ENCODE measurements around the gene PRSS16.
A peak's percentile ranks its signal among the peaks of the same experiment; 100 is the strongest.
"Not testable (repeated sequence)": the region's sequence is repeated elsewhere in the genome, so short reads cannot be mapped to it uniquely, and the experiment has no call there.

PRSS16 gene

DNA sequence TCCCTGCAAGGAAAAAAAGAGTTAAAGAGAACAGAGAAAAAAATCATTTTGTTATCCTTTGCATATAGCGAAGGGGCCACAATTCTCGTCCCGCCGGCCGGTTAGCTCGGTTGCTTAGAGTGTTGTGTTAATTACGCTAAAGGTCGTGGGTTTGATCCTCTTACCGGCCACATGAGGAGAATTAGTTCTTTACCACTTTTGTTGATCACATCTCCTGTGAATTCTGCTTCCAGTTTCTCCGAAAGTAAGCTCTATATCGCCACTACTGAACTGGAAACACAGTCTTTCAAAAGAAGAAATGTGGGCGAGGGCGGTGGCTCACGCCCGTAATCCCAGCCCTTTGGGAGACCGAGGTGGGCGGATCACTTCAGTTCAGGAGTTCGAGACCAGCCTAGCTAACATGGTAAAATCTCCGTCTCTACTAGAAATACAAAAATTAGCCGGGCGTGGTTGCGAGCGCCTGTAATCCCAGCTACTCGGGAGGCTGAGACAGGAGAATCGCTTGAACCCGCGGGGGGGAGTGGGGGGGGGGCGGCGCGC, 13.4 kb downstream of the PRSS16 start:
- H3K27ac Mint-ChIP-seq, result no peak overlapping the region
- H3K4me1 Mint-ChIP-seq (ENCODE audit: low read depth), result no peaks in the 10 kb centered on the region
- H3K4me3 Mint-ChIP-seq, result no peak overlapping the region
- peaks cover 43% of the 10 kb centered on the region for H3K27me3 Mint-ChIP-seq (ENCODE audit: low read depth)
- peaks cover 5% of the 10 kb centered on the region for H3K9me3 Mint-ChIP-seq
- H3K36me3 Mint-ChIP-seq (ENCODE audit: low read depth), result no peaks in the 10 kb centered on the region

GRCh38 chr6:27263886-27264285, 16.4 kb downstream of the PRSS16 start:
- no peaks in the 10 kb centered on the region for H3K9me3 Mint-ChIP-seq
- peaks cover 42% of the 10 kb centered on the region for H3K27me3 Mint-ChIP-seq (ENCODE audit: low read depth)
- no peak overlapping the region for H3K4me3 Mint-ChIP-seq
- H3K36me3 Mint-ChIP-seq (ENCODE audit: low read depth), result no peaks in the 10 kb centered on the region
- H3K27ac Mint-ChIP-seq, result no peak overlapping the region
- peaks cover 3% of the 10 kb centered on the region for H3K4me1 Mint-ChIP-seq (ENCODE audit: low read depth)

DNA sequence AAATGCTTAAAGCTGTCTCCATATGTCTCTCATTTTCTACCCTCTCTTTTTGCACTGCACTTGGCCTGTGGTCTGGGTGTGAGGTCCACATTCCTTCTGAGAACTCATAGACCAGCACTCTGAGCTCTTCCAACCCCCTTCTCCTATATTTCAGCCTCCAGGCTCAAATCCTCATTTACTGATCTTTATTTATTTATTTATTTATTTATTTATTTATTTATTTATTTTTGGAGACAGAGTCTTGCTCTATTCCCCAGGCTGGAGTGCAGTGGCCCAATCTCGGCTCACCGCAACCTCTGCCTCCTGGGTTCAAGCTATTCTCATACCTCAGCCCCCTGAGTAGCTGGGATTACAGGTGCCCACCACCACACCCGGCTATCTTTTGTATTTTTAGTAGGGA, 19.5 kb downstream of the PRSS16 start:
- not testable (repeated sequence) for H3K9me3 Mint-ChIP-seq; H3K36me3 Mint-ChIP-seq (ENCODE audit: low read depth); H3K4me1 Mint-ChIP-seq (ENCODE audit: low read depth); H3K4me3 Mint-ChIP-seq; H3K27ac Mint-ChIP-seq
- H3K27me3 Mint-ChIP-seq (ENCODE audit: low read depth), result peaks cover 30% of the 10 kb centered on the region

GRCh38 chr6:27267857-27268434, 20.4 kb downstream of the PRSS16 start:
- no peaks in the 10 kb centered on the region for H3K9me3 Mint-ChIP-seq
- no peaks in the 10 kb centered on the region for H3K36me3 Mint-ChIP-seq (ENCODE audit: low read depth)
- H3K27me3 Mint-ChIP-seq (ENCODE audit: low read depth), result peaks cover 23% of the 10 kb centered on the region
- no peak overlapping the region for H3K27ac Mint-ChIP-seq
- H3K4me3 Mint-ChIP-seq, result no peak overlapping the region
- peaks cover 3% of the 10 kb centered on the region for H3K4me1 Mint-ChIP-seq (ENCODE audit: low read depth)

DNA sequence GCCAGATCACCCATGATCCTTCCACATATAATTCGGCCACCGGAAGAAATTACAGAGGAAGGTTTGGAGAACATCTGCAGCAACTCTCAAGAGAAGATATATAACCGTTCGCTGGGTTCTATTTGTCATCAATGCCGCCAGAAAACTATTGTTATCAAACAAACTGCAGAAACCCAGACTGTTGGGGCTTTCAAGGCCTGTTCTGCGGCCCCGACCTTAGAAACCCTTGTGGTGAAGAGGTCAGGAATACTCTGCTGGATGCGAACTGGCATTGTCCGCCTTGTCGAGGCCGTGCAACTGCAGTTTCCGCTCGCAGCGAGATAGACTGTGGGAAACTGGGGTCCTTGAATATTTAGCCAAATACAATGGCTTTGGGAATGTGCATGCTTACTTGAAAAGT, 21.3 kb downstream of the PRSS16 start:
- peaks cover 26% of the 10 kb centered on the region for H3K27me3 Mint-ChIP-seq (ENCODE audit: low read depth)
- H3K9me3 Mint-ChIP-seq, result no peaks in the 10 kb centered on the region
- no peak overlapping the region for H3K27ac Mint-ChIP-seq
- H3K4me1 Mint-ChIP-seq (ENCODE audit: low read depth), result peaks cover 3% of the 10 kb centered on the region
- H3K36me3 Mint-ChIP-seq (ENCODE audit: low read depth), result no peaks in the 10 kb centered on the region
- no peak overlapping the region for H3K4me3 Mint-ChIP-seq

GRCh38 chr6:27273783-27274182, 26.3 kb downstream of the PRSS16 start:
- Mint-ChIP-seq H3K9me3 (peaks cover 12% of the 10 kb centered on the region), H3K4me1 (ENCODE audit: low read depth) (no peaks in the 10 kb centered on the region), H3K36me3 (ENCODE audit: low read depth) (no peaks in the 10 kb centered on the region), H3K27me3 (ENCODE audit: low read depth) (peaks cover 45% of the 10 kb centered on the region), H3K4me3 (no peak overlapping the region), H3K27ac (no peak overlapping the region)

GRCh38 chr6:27275025-27275956, 27.8 kb downstream of the PRSS16 start:
- H3K4me1 Mint-ChIP-seq (ENCODE audit: low read depth), result peaks cover 2% of the 10 kb centered on the region
- peaks cover 15% of the 10 kb centered on the region for H3K9me3 Mint-ChIP-seq
- peaks cover 47% of the 10 kb centered on the region for H3K27me3 Mint-ChIP-seq (ENCODE audit: low read depth)
- no peak overlapping the region for H3K27ac Mint-ChIP-seq
- peaks cover 1% of the 10 kb centered on the region for H3K36me3 Mint-ChIP-seq (ENCODE audit: low read depth)
- no peak overlapping the region for H3K4me3 Mint-ChIP-seq

DNA sequence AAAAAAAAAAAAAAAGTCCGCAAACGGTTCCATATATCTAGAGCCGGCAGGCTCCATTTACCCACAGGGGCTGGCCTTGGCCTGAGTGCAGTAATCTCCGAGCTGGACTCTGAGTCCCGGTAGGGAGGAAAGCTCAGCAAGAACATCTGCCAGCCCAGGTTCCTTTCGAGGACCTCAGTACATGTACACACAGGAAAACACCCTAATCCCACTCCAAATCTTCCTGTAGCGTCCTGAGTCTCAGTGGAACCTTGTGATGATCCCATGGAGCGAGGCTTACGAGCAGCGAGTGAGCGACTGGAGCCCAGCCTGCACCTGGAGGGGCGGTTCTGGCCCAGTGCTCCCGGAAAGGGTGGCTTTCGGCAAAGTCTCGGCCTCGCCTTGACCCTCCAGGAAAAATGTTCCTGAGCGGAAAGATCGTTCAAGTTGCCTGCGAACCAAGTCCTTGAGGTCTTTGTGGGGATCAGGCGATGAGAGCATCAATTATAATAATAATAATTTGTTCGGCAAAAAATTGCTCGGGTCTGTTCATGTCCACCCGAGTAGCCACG, 32.1 kb downstream of the PRSS16 start:
- Mint-ChIP-seq H3K27ac (peak overlapping the region; percentile 69), H3K4me1 (ENCODE audit: low read depth) (peaks cover 6% of the 10 kb centered on the region), H3K36me3 (ENCODE audit: low read depth) (peaks cover 7% of the 10 kb centered on the region), H3K4me3 (no peak overlapping the region), H3K9me3 (peaks cover 41% of the 10 kb centered on the region), H3K27me3 (ENCODE audit: low read depth) (peaks cover 66% of the 10 kb centered on the region)

- peaks cover 70% of the 10 kb centered on the region for H3K27me3 Mint-ChIP-seq (ENCODE audit: low read depth)
- H3K9me3 Mint-ChIP-seq, result peaks cover 45% of the 10 kb centered on the region
- H3K4me3 Mint-ChIP-seq, result no peak overlapping the region
- H3K4me1 Mint-ChIP-seq (ENCODE audit: low read depth), result peaks cover 6% of the 10 kb centered on the region
- H3K36me3 Mint-ChIP-seq (ENCODE audit: low read depth), result peaks cover 11% of the 10 kb centered on the region
- peak overlapping the region; percentile 69 for H3K27ac Mint-ChIP-seq
Measured at GRCh38 chr6:27280064-27280539, 32.6 kb downstream of the PRSS16 start.

DNA sequence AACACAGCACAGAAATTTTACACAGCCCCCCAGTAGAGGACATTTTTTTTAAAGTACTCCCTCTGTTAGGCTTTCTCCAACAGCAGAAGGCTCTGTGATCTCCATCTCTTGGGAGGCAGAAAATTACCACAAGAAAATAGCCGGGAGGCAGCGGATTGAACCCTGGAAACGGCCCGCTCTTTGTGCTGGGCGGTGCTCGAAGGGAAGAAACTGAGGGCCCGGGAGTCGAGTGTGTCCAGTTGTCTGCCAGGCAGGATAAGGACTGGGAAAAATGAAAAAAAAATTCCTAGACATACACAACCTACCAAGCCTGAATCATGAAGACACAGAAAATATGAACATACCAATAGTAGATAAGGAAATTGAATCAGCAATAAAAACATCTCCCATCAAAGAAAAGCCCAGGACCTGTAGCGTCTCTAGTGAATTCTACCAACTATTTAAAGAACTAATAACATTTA, 33.1 kb downstream of the PRSS16 start:
- Mint-ChIP-seq H3K36me3 (ENCODE audit: low read depth) (peaks cover 13% of the 10 kb centered on the region), H3K27ac (peak overlapping the region; percentile 63), H3K27me3 (ENCODE audit: low read depth) (peaks cover 72% of the 10 kb centered on the region), H3K4me1 (ENCODE audit: low read depth) (peaks cover 6% of the 10 kb centered on the region), H3K4me3 (no peak overlapping the region), H3K9me3 (peaks cover 48% of the 10 kb centered on the region)

DNA sequence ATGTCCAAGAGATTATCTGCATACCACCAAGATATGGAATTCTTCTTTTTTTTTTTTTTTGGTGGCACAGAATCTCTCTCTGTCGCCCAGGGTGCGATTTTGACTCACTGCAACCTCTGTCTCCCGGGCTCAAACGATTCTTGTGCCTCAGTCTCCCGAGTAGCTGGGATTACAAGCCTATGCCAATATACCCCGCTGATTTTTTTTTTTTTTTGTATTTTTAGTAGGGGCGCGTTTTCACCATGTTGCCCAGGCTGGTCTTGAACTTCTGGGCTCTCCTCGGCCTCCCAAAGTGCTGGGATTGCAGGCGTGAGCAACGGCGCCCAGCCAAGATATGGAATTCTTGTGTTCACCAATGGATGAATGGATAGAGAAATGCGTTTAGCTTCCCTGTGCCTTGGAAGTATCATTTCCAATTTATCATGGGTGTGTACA, 33.6 kb downstream of the PRSS16 start:
- H3K4me3 Mint-ChIP-seq, result no peak overlapping the region
- peaks cover 6% of the 10 kb centered on the region for H3K4me1 Mint-ChIP-seq (ENCODE audit: low read depth)
- H3K9me3 Mint-ChIP-seq, result peaks cover 51% of the 10 kb centered on the region
- H3K36me3 Mint-ChIP-seq (ENCODE audit: low read depth), result peaks cover 13% of the 10 kb centered on the region
- H3K27ac Mint-ChIP-seq, result peak overlapping the region; percentile 41
- peaks cover 72% of the 10 kb centered on the region for H3K27me3 Mint-ChIP-seq (ENCODE audit: low read depth)

DNA sequence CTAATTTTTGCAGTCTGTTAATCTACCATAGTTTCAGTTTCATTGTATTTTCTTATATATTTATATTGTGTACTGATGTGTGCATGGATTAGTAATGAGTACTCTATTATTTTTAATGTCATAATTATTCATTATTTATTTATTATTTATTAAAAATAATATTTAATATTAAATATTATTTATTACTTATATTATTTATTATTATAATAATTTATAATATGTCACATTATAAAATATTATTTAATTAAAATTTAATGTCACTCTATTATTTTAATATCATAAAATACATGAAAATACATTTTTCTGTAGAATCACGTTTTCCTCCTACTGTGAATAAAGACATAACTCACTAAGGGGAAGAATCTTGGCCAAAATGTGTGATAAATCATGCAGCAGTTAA, 34.1 kb downstream of the PRSS16 start:
- Mint-ChIP-seq H3K27ac (no peak overlapping the region), H3K36me3 (ENCODE audit: low read depth) (peaks cover 16% of the 10 kb centered on the region), H3K4me3 (no peak overlapping the region), H3K4me1 (ENCODE audit: low read depth) (peaks cover 6% of the 10 kb centered on the region), H3K27me3 (ENCODE audit: low read depth) (peaks cover 75% of the 10 kb centered on the region), H3K9me3 (peaks cover 52% of the 10 kb centered on the region)

DNA sequence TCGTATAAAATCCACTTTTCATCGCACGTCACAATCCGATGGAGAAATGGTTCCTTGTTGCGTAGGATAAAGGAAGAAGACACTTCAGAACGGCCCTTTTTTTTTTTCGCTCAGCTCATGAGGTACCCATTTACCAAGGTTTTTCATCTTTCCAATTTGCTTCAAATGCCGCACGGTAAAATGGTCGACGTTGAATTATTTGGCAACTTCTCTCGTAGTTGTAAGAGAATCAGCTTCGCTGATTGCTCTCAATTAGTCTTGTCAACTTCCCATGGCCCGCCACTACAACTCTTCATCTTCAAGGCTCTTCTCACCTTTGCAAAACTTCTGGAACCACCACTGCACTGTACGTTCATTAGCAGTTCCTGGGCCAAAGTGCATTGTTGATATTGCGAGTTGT, 35.8 kb downstream of the PRSS16 start:
- H3K27me3 Mint-ChIP-seq (ENCODE audit: low read depth), result peaks cover 81% of the 10 kb centered on the region
- no peak overlapping the region for H3K4me3 Mint-ChIP-seq
- H3K9me3 Mint-ChIP-seq, result peaks cover 47% of the 10 kb centered on the region
- peak overlapping the region; percentile 60 for H3K27ac Mint-ChIP-seq
- H3K4me1 Mint-ChIP-seq (ENCODE audit: low read depth), result peaks cover 6% of the 10 kb centered on the region
- H3K36me3 Mint-ChIP-seq (ENCODE audit: low read depth), result peaks cover 18% of the 10 kb centered on the region

DNA sequence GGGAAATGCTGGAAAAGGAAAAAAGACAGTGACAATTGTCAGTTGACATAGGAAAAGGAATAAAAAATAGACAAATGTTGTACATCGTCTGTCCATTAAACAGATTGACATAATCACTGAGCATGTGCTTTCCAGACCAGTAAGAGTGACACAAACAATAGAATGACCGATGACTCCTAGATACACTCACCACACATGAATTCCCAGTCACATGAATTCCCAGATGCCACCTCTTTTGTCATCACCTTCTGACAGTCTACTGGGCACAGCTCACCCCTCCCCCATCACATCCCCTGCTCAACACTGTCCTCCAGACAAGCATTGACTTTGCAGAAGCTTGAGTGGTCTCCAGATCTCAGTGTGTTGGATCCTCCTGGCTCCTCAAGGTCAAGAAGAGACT, 38.6 kb downstream of the PRSS16 start:
- peaks cover 91% of the 10 kb centered on the region for H3K27me3 Mint-ChIP-seq (ENCODE audit: low read depth)
- H3K36me3 Mint-ChIP-seq (ENCODE audit: low read depth), result peaks cover 13% of the 10 kb centered on the region
- H3K4me1 Mint-ChIP-seq (ENCODE audit: low read depth), result no peaks in the 10 kb centered on the region
- no peak overlapping the region for H3K27ac Mint-ChIP-seq
- peaks cover 59% of the 10 kb centered on the region for H3K9me3 Mint-ChIP-seq
- no peak overlapping the region for H3K4me3 Mint-ChIP-seq
